Measurements from ENCODE around the gene TMSB10.

Gene TMSB10

DNA sequence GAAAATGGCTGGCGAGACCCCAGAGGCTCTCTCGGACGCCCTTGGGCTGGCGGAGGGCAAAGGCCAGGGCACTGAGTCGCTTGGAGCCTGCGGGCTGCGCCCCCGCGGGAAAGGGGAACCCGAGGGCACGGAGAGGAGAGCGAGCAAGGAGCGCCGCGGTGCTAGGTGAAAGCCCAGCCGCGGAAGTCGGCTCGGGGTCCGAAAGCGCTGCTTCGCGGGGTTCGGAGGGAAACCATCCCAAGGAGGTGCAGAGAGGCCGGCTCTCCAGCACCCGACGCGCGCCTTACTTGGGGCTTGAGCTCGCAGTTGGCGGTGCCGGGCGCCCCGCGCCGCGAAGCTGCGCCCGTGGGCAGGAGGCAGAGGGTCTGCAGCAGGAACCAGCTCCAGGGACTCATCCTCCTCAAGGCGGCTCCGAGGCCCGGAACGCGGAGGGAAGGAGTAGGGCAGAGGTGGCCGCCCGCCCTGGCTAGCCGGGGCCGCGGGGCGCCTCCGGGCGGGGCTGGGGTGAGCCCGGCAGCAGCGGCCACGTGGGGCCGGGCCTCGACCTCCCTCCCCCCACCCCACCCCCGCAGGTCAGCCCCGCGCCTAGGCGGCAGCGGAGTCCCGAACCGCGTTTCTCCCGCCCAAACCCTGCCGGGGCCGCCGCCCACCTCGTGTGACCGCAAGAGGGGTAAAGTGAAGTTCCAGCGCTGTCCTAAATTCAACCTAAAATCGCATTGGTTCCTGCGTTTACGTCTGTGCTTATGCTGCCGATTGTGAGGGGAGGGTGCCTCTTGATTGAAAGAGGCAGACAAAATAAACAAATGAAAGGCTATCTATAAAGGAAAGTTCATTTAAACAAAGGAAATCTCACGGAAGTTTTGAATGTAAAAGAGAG, 24.6 kb upstream of the TMSB10 start, which contains the start of gene TRABD2A:
TSS of gene TRABD2A (minus strand) at position 440 of the 877 bp plus-strand sequence. CDS start at position 395, 45 bp downstream.
- no peak for DNase-seq

DNA sequence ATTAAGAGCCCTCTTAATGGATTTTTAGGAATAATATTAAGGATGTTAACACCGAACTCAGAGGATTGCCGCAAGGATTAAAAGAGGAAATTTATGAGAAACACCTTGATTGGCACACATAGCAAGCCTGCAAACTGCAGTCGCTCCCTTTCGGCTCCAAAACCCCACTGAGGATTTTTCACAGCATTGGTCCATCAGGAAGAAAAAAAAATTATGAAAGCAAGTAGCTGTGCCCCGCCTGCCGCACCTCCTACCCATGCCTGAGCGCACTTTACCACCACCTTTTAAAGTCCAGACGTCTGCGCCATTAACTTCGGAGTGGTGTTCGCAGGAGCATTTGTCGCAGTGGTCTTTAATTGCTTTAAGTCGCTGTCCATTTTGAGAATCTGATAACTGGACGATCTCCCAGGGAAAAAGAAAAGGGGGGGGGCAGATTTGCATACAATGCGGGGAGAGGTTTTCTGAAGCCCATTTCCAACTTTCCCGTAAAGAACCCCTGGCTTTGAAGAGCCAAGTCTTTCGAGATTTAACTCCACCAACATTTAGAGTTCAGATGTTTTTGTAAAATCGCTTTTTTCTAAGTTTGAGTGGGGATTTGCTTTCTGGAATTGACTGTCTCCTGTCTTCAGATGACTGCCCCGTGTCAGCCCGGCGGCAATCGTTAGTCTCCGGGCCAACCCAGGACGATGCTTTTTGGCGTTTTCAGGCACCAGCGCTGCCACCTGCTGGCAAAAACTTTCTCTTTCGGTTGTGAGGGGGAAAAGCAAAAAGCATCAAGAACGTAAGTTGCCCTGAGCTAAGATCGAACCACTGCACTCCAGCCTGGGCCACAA, 23.7 kb upstream of the TMSB10 start:
- peak; percentile 21 for DNase-seq

DNA sequence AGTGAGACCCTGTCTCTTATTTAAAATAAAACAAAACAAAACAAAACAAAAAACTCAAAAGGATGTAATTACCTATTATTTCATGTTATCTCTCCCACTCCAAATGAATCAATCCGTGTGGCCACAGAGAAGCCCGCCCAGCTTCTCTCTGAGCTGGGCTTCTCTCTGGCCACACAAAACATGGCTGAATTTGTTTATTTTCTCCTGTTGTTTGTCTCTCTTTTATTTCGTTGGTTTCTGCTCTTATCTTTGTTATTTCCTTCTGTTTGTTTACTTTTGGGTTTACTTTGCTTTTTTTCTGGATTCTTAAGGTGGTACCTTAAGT, 23.1 kb upstream of the TMSB10 start:
- DNase-seq, result no peak

DNA sequence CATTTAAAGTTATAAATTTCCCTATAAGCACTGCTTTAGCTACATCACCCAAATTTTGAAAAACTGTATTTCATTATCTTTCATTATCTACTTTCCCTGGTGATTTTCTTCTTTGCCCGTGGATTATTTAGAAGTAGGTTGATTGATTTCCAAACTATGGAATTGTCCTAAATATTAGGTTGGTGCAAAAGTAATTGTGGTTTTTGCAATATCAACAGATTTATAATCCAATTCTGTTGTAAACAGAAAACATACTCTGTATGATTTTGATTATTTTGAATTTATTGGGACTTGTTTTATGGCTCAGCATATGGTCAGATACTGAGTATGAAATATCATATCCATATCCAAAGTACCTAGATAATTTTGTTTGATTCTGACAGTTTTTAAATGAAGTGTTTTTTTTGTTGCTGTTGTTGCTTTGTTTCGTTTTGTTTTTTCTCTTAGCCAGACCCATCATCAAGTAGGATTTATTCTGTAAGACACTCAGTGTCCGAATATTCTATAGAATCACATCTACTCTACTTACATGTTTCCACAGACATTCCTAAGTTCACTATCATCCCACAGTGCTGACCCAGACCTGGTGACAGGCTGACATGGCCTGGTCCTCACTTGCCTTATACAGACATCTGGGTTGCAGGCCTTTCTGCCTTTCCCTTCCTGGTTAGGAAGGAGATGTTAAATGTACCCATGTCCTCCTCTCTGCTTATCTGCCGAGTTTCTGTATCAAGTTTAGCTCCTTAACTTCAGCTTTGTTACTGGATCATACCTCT, 22.5 kb upstream of the TMSB10 start:
- DNase-seq, result no peak

DNA sequence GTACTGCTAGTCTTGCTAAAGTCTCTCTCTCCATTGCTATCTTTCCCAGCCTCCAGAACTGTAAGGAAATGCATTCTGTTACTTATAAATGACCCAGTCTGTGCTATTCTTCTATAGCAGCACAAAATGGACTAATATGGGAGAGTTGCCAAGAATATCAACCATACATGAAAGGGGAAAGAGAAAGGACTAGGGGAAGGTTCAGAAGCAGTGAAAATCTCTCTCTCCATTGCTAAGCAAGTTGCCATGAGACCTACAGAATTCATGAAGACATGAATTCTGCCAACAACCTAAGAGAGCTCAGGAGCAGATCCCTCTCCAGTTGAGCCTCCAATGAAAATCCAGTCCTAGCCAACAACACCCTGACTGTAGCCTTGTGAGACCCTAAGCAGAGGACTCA, 21.0 kb upstream of the TMSB10 start:
- no peak for DNase-seq

DNA sequence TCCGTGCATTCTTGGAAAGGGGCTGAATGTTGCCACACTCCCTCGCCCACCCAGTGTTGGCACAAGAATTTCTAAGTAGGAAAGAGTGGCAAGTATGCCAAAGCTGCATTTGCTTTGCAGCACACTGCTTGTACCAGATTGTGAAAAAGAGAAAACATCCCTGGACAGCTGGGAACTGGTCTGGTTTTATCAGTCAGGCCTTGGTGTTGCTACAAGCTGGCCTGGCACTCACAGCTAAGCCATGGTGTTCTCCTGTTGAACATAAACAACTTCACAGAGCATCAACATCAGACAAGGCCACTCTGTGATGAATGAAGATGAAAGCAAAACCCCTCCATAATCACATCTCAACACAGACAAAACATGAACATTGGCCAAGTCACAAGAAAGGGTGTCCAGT, 20.3 kb upstream of the TMSB10 start:
- DNase-seq, result no peak

- no peak for DNase-seq
Observed at GRCh38 chr2:84886791-84887190, 18.7 kb upstream of the TMSB10 start.

- DNase-seq, result no peak
Observed at GRCh38 chr2:84888401-84889276, 16.8 kb upstream of the TMSB10 start.

GRCh38 chr2:84889332-84889731, 16.1 kb upstream of the TMSB10 start:
- no peak for DNase-seq

DNA sequence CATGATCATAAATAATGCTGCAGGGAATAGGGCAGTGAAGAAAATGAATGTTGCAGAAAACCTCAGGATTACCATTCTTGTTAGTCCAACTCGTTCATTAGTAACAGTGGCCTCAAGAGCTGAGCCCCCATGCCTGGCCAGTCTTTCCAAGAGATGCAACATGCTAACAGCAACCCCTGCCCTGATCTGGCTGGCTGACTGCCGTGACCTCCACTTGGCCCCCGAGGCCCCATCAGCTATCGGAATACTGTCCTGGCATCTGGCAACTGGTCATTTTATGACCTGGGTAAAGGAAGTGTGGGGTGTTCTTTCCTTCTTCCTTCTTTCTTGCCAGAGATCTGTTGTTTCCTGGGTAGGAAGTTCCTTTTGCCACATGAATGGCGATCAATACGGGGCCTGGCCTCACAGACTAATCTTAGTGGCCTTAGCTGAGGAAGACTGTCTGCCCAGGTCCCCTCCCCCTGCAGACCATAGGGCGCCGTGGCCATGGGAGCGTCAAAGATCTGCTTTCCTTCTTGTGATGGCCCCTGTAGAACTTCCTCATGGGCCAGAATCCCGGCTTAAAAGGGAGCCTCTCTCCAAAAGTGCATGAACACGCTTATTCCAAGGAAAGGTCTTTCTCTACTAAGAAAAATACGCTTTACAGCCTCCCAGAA, 14.0 kb upstream of the TMSB10 start:
- DNase-seq, result no peak

DNA sequence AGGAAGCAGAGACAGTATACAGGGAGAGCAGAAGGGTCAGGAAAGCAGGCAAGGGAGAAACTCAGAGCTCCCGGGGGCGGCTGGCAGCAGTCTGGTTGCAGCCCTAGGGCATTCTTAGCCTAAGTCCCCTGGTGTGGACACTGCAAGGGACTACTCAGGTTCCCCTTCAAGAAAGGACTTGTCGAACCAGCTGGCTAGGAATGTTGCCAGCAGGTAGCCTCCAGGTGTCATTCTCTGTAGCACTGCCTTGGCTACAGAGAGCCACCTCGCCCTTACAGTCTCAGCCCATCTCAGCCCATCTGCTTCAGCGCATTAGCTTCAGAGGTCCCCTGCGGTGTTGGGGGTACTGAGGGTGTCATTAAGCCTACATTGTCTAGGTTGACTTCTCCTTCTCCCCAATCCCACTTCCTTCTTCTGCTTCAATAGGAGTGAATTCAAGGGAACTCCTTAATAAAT, 11.3 kb upstream of the TMSB10 start:
- DNase-seq, result peak; percentile 33

DNA sequence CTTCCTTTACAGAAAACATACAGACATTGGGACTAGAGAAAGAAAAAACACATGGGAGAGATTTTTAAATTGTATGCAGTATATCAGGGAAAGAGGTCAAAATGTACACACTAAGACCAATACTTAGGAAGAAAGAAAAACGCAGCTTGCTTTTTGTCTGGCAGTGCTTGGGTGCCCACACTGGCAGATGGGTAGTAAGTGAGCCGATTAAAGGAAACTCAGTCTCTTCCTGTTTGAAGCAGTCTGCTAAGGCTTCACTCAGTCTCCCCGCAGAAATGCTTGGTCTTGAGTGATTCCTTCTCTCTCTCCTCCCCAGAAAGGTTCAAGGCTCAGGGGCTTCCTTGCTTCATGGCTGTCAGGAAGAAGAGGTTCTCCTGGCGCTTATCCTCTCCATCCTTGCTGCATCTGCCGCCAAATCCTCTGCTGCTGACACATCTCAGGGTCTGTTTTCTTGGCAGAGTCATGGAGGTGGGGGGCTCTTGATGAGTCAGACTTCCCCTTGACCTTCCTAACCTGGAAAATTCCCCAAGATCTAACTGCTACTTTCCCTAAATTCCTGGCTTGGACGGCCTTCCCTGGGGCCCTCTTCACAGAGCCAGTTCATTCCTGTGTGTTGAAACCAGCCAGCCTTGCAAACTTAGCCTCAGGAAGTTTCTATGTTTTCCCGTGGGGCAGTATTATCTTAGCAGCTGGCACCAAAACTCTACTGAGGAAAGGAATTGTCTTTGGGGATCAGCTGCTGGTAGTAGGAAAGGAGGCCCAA, 10.5 kb upstream of the TMSB10 start:
- DNase-seq, result no peak

GRCh38 chr2:84896567-84896966, 8.9 kb upstream of the TMSB10 start:
- no peak for DNase-seq

GRCh38 chr2:84897773-84898172, 7.7 kb upstream of the TMSB10 start:
- no peak for DNase-seq

- DNase-seq, result no peak
Observed at GRCh38 chr2:84899304-84900204, 5.9 kb upstream of the TMSB10 start.

GRCh38 chr2:84900971-84901370, 4.5 kb upstream of the TMSB10 start:
- no peak for DNase-seq

DNA sequence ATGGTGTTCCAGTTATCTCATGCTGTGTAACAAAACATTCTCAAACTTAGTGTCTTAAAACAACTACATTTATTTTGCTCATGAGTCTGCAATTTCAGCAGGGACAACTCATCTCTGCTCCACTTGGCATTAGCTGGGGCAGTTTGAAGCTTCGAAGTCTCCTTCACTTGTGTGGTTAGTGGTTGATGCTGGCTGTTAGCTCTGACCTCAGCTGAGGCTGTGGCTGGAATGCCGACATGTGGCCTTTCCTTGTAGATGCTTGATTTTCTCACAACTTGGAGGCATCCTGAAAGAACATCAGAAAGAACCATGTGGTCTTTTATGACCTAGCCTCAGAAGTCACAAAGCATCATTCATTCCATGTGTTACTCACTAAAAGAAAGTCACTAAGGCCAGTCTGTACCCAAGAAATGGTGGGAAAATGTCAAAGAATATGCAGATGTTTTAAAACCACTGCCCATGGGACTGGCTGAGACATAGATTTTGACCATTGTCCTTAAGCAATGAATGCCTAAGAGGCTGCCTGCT, 3.8 kb upstream of the TMSB10 start:
- DNase-seq, result no peak

- no peak for DNase-seq
Observed at GRCh38 chr2:84902526-84902925, 2.9 kb upstream of the TMSB10 start.

GRCh38 chr2:84904151-84904550, 1.3 kb upstream of the TMSB10 start:
- no peak for DNase-seq

All from DMS153 (cell line).